KMS-11 (cell line): ENCODE results near the gene PDHX.

Source experiments
- H2AFZ ChIP-seq: fragments of 200-600 bp; sonication (generic); 2 replicates; pipeline ENCODE4 v1.6.1; 2016; ENCODE audit warnings: antibody characterized with exemption, mixed run types, low read depth
- H3K27ac ChIP-seq: fragments of 200-600 bp; sonication (generic); 2 replicates; pipeline ENCODE4 v1.6.1; 2016; ENCODE audit warnings: mild to moderate bottlenecking, mixed run types
- H3K27me3 ChIP-seq: fragments of 200-600 bp; sonication (generic); 2 replicates; pipeline ENCODE4 v1.6.1; 2017; ENCODE audit warnings: mild to moderate bottlenecking, low read depth, mixed run types, moderate library complexity; ENCODE audit not compliant: insufficient read depth
- H3K36me3 ChIP-seq: fragments of 200-600 bp; sonication (generic); 2 replicates; pipeline ENCODE4 v1.6.1; 2017; ENCODE audit warnings: mild to moderate bottlenecking, mixed run types; ENCODE audit not compliant: insufficient read depth
- H3K4me1 ChIP-seq: fragments of 200-600 bp; sonication (generic); 2 replicates; pipeline ENCODE4 v1.6.1; 2016; ENCODE audit warnings: mild to moderate bottlenecking, low read depth, mixed run types; ENCODE audit not compliant: poor library complexity, severe bottlenecking
- H3K4me2 ChIP-seq: fragments of 200-600 bp; sonication (generic); 2 replicates; pipeline ENCODE4 v1.7.0; 2016; ENCODE audit warnings: mild to moderate bottlenecking, mixed run types
- H3K4me3 ChIP-seq: fragments of 200-600 bp; sonication (generic); IDR thresholded peaks from 2 replicates; pipeline ENCODE4 v1.6.1; 2017; ENCODE audit warnings: low read depth, low read length, mixed read lengths; ENCODE audit not compliant: insufficient read depth
- H3K79me2 ChIP-seq: fragments of 200-600 bp; sonication (generic); 2 replicates; pipeline ENCODE4 v1.6.1; 2016; ENCODE audit warnings: low read depth, mixed run types; ENCODE audit not compliant: insufficient read depth
- H3K9ac ChIP-seq: fragments of 200-600 bp; sonication (generic); 2 replicates; pipeline ENCODE4 v1.6.1; 2016; ENCODE audit warnings: mild to moderate bottlenecking, mixed run types
- H4K20me1 ChIP-seq: fragments of 200-600 bp; sonication (generic); 2 replicates; pipeline ENCODE4 v1.6.1; 2016; ENCODE audit warnings: mild to moderate bottlenecking, mixed run types; ENCODE audit not compliant: insufficient read depth
- CTCF ChIP-seq: fragments of 200-600 bp; sonication (generic); conservative IDR thresholded peaks from 2 replicates; pipeline ENCODE4 v1.6.1; 2017; ENCODE audit warnings: low read depth, mild to moderate bottlenecking, antibody characterized with exemption, low read length, moderate library complexity, mixed read lengths

Gene PDHX

GRCh38 chr11:34964610-34965331 lies 48.4 kb downstream of the PDHX start:
- no peaks in the 10 kb centered on the region for H3K27me3 ChIP-seq
- H3K4me3 ChIP-seq, result no peak overlapping the region
- H4K20me1 ChIP-seq, result no peaks in the 10 kb centered on the region
- no peak overlapping the region for H3K9ac ChIP-seq
- no peaks in the 10 kb centered on the region for H3K36me3 ChIP-seq
- peaks cover under 1% of the 10 kb centered on the region for H3K4me1 ChIP-seq
- H3K27ac ChIP-seq, result no peak overlapping the region
- no peak overlapping the region for H2AFZ ChIP-seq
- H3K79me2 ChIP-seq, result no peaks in the 10 kb centered on the region
- TF ChIP-seq CTCF, result no peak
- no peak overlapping the region for H3K4me2 ChIP-seq

GRCh38 chr11:34968862-34969261 lies 52.4 kb downstream of the PDHX start:
- no peaks in the 10 kb centered on the region for H4K20me1 ChIP-seq
- peaks cover 11% of the 10 kb centered on the region for H3K4me1 ChIP-seq
- no peaks in the 10 kb centered on the region for H3K36me3 ChIP-seq
- no peak overlapping the region for H3K4me3 ChIP-seq
- H3K27ac ChIP-seq, result no peak overlapping the region
- no peaks in the 10 kb centered on the region for H3K27me3 ChIP-seq
- H2AFZ ChIP-seq, result no peak overlapping the region
- H3K79me2 ChIP-seq, result no peaks in the 10 kb centered on the region
- H3K4me2 ChIP-seq, result no peak overlapping the region
- H3K9ac ChIP-seq, result no peak overlapping the region
- TF ChIP-seq CTCF, result no peak

DNA sequence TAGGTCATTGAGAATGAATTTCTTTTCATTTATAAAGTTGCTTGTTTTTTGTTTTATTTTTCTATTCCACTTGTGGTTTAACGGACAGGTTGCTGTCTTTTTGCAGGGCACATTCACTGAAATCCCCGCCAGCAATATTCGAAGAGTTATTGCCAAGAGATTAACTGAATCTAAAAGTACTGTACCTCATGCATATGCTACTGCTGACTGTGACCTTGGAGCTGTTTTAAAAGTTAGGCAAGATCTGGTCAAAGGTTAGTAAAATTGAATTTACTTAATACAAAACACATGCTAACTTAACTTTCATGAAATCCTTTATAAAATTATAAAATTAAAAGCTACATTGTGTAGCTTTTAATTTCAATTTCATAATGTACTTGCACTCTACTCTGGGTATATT lies 53.6 kb downstream of the PDHX start:
- Histone ChIP-seq H4K20me1 (no peaks in the 10 kb centered on the region), H3K36me3 (no peaks in the 10 kb centered on the region), H3K9ac (no peak overlapping the region), H3K27ac (no peak overlapping the region), H3K4me3 (no peak overlapping the region), H3K4me2 (no peak overlapping the region), H3K27me3 (no peaks in the 10 kb centered on the region), H3K79me2 (no peaks in the 10 kb centered on the region), H2AFZ (no peak overlapping the region), H3K4me1 (peaks cover 11% of the 10 kb centered on the region)
- TF ChIP-seq CTCF, result no peak

- Histone ChIP-seq H3K9ac (no peak overlapping the region), H4K20me1 (no peaks in the 10 kb centered on the region), H3K4me2 (no peak overlapping the region), H2AFZ (no peak overlapping the region), H3K4me3 (no peak overlapping the region), H3K27me3 (no peaks in the 10 kb centered on the region), H3K36me3 (no peaks in the 10 kb centered on the region), H3K79me2 (no peaks in the 10 kb centered on the region), H3K27ac (no peak overlapping the region), H3K4me1 (peaks cover 11% of the 10 kb centered on the region)
- TF ChIP-seq CTCF, result no peak
Observed at GRCh38 chr11:34970480-34970879, 54.1 kb downstream of the PDHX start.
